Natural killer cell (primary cell): ENCODE data around the gene GPSM3. TPM values are rescaled to one million over a fixed set of nuclear protein-coding genes. Genes with fewer than 3 reads are reported as not detected.
"Not testable (repeated sequence)": the region's sequence is repeated elsewhere in the genome, so short reads cannot be mapped to it uniquely, and the experiment has no call there.

Experiments used
- ATAC-seq, 3 donors: fragments of 150-1000 bp in 2 of 3; fragments of 200-7000 bp in 1 of 3; cut with Tn5 transposase; 1 replicate in 1 of 3; 2 replicates in 2 of 3; pipeline ENCODE4 v1.10.0; 2021; ENCODE audit warnings: mild to moderate bottlenecking in 2 of 3, moderate library complexity in 2 of 3
- DNase-seq, 2 donors: peaks; one replicate each; pipeline versions ENCODE4 v3.0.0 to v3.0.0-alpha.2; 2013 to 2021; ENCODE audit warnings: mixed read lengths in 1 of 2
- H3K27ac ChIP-seq: one replicate; pipeline ENCODE4 v1.5.1; 2013; ENCODE audit warnings: mild to moderate bottlenecking, low read length
- H3K27me3 ChIP-seq: one replicate; pipeline ENCODE4 v1.6.1; 2013; ENCODE audit warnings: low read length; ENCODE audit not compliant: control insufficient read depth, insufficient read depth
- H3K36me3 ChIP-seq: one replicate; pipeline ENCODE4 v1.6.1; 2013; ENCODE audit warnings: low read length; ENCODE audit not compliant: control insufficient read depth, insufficient read depth
- H3K4me1 ChIP-seq: one replicate; pipeline ENCODE4 v1.6.1; 2013; ENCODE audit warnings: low read length; ENCODE audit not compliant: control insufficient read depth, insufficient read depth
- H3K4me3 ChIP-seq: one replicate; pipeline ENCODE4 v1.5.1; 2013; ENCODE audit warnings: low read length
- H3K9me3 ChIP-seq: one replicate; pipeline ENCODE4 v1.6.1; 2013; ENCODE audit warnings: low read length; ENCODE audit not compliant: control insufficient read depth, insufficient read depth
- H3K27ac Mint-ChIP-seq, 2 donors: one replicate each; pipeline ENCODE4 v1.8.0; 2022; ENCODE audit warnings: mild to moderate bottlenecking in 2 of 2, mixed read lengths in 2 of 2, moderate library complexity in 1 of 2
- H3K27me3 Mint-ChIP-seq, 2 donors: one replicate each; pipeline ENCODE4 v1.8.0; 2022; ENCODE audit warnings: low read depth in 2 of 2, mixed read lengths in 2 of 2
- H3K36me3 Mint-ChIP-seq: one replicate; pipeline ENCODE4 v1.8.0; 2022; ENCODE audit warnings: mixed read lengths
- H3K4me1 Mint-ChIP-seq, 2 donors: one replicate each; pipeline ENCODE4 v1.8.0; 2022; ENCODE audit warnings: mixed read lengths in 2 of 2
- H3K4me3 Mint-ChIP-seq: one replicate; pipeline ENCODE4 v1.8.0; 2022; ENCODE audit warnings: mild to moderate bottlenecking, moderate library complexity, mixed read lengths
- H3K9me3 Mint-ChIP-seq, 2 donors: one replicate each; pipeline ENCODE4 v1.8.0; 2022; ENCODE audit warnings: mixed read lengths in 2 of 2
- WGBS: methylation state at CpG from one replicate; pipeline ENCODE4 v1.1.7; 2013; ENCODE audit warnings: missing lambda C conversion rate; ENCODE audit not compliant: insufficient coverage; 5-methylcytosine and 5-hydroxymethylcytosine counted together
- intact Hi-C: fragments of 100-400 bp; cut with micrococcal nuclease; formaldehyde crosslinking; loops from one replicate; pipeline ENCODE4 v1.14.2; 2022
- total RNA-seq, 4 donors: library from RNA; stranded (reverse); fragments of 120-200 nt in 1 of 4; gene quantifications; one replicate each; pipeline versions ENCODE4 v1.2.3 to v1.2.4, GENCODE V29; 2013 to 2022
- TF ChIP-seq, protein P1 (sequence below): fragments of 200-600 bp; IDR thresholded peaks from one replicate; pipeline ENCODE4 v1.8.0; 2022; ENCODE audit warnings: antibody characterized with exemption

GPSM3 gene
- total RNA-seq, 3 donors from 2014 or later (not counting 1 experiment from before 2014, with no cell fraction given) = 216 to 240 (median 221) TPM

DNA sequence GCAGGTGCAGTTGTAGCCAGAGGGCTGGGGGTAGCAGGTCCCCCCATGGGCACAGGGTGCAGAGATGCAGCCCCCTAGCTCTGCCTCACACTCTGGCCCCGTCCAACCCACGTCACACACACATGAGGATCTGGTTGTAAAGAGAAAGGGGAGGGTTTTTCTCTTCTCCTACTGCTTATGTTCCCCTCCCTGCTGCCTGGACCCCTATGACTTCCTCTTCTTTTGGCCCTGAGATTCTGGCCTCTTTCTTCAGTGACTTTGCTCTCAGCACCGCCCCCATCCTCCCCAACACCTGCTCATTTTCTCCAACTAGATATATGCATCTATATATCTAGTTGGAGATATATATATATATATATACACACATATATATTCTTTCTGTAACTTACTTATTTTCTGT lies 21.7 kb upstream of the GPSM3 start:
- no peaks in the 10 kb centered on the region for H3K4me1 ChIP-seq
- no CpG with 5 or more reads among the region's 3 CpGs for WGBS
- no peaks in the 10 kb centered on the region for H3K27me3 ChIP-seq
- no peaks in the 10 kb centered on the region for H3K9me3 ChIP-seq
- intact Hi-C loops = no loop called here
- Mint-ChIP-seq H3K4me3 (no peak overlapping the region), H3K9me3 (no peaks in the 10 kb centered on the region), H3K27me3 (no peaks in the 10 kb centered on the region), H3K4me1 (no peaks in the 10 kb centered on the region), H3K36me3 (no peaks in the 10 kb centered on the region), H3K27ac (no peak overlapping the region)
- DNase-seq (no peak), ATAC-seq (no peak)
- no peak overlapping the region for H3K4me3 ChIP-seq
- no peaks in the 10 kb centered on the region for H3K36me3 ChIP-seq
- TF ChIP-seq, protein P1, sequence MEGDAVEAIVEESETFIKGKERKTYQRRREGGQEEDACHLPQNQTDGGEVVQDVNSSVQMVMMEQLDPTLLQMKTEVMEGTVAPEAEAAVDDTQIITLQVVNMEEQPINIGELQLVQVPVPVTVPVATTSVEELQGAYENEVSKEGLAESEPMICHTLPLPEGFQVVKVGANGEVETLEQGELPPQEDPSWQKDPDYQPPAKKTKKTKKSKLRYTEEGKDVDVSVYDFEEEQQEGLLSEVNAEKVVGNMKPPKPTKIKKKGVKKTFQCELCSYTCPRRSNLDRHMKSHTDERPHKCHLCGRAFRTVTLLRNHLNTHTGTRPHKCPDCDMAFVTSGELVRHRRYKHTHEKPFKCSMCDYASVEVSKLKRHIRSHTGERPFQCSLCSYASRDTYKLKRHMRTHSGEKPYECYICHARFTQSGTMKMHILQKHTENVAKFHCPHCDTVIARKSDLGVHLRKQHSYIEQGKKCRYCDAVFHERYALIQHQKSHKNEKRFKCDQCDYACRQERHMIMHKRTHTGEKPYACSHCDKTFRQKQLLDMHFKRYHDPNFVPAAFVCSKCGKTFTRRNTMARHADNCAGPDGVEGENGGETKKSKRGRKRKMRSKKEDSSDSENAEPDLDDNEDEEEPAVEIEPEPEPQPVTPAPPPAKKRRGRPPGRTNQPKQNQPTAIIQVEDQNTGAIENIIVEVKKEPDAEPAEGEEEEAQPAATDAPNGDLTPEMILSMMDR = no peak
- no peak overlapping the region for H3K27ac ChIP-seq

DNA sequence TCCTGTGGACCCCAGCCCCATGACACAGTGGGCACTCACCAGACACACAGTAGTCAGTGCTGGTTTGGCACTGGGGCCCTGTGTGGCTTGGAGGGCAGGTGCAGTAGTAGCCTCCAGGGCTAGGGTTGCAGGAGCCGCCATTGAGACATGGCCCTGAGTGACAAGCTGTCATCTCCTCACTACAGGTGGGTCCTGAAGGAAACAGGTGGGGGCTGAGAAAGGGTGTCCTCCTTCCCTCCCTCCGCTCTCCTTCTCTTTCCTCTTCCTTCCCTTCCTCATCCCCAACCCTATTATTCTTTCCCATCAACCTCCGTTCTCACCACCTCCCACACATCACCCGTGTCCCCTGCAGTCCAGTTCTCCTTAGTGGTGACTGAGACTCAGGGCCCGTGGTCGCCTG lies 21.2 kb upstream of the GPSM3 start:
- Mint-ChIP-seq H3K36me3 (no peaks in the 10 kb centered on the region), H3K9me3 (no peaks in the 10 kb centered on the region), H3K4me3 (no peak overlapping the region), H3K4me1 (no peaks in the 10 kb centered on the region), H3K27me3 (no peaks in the 10 kb centered on the region), H3K27ac (no peak overlapping the region)
- 89% methylated on average over 6 of the region's 6 CpGs for WGBS
- TF ChIP-seq, protein P1 = no peak
- Histone ChIP-seq H3K4me3 (no peak overlapping the region), H3K36me3 (no peaks in the 10 kb centered on the region), H3K27ac (no peak overlapping the region), H3K27me3 (no peaks in the 10 kb centered on the region), H3K4me1 (no peaks in the 10 kb centered on the region), H3K9me3 (no peaks in the 10 kb centered on the region)
- no peak for DNase-seq
- no peak for ATAC-seq
- intact Hi-C loops = no loop called here

DNA sequence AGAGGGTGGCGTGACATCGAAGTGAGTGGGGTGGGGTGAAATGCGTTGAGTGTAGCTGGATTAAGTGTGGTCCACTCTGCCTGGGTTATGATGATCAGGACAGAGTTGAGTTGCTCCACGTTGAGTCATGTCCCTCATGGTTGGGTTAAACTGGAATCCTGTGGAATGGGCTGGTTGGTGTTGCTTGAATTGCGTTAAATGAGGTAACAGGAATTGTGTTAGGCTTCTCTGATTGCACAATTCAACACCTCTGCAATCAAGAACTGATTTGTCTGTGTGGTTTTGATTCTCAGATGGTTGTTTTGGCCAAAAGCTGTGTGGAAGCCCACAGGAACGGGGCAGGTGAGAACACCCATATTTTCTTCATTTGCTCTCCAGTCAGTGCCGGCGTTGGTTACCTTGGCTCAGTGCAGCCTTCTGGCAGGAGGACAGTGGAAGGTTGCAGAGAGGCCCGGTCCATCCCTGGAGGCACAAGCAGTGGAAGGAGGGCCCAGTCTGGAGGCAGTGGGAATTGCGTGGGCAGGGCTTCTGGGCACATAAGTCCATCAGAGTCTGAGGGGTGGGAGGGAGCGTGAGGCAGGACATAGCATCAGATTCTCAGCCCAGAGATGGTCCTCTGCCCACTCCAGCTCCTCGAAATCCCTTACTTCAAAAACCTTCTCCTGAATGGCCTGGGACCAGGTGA lies 19.8 kb upstream of the GPSM3 start:
- Mint-ChIP-seq H3K36me3 (no peaks in the 10 kb centered on the region), H3K27me3 (no peaks in the 10 kb centered on the region), H3K4me3 (no peak overlapping the region), H3K9me3 (no peaks in the 10 kb centered on the region), H3K4me1 (no peaks in the 10 kb centered on the region), H3K27ac (no peak overlapping the region)
- intact Hi-C loops = no loop called here
- Histone ChIP-seq H3K36me3 (no peaks in the 10 kb centered on the region), H3K4me1 (no peaks in the 10 kb centered on the region), H3K27me3 (no peaks in the 10 kb centered on the region), H3K4me3 (no peak overlapping the region), H3K9me3 (no peaks in the 10 kb centered on the region), H3K27ac (no peak overlapping the region)
- TF ChIP-seq, protein P1 = no peak
- no peak for ATAC-seq
- 85% methylated on average over 12 of the region's 12 CpGs for WGBS
- no peak for DNase-seq

DNA sequence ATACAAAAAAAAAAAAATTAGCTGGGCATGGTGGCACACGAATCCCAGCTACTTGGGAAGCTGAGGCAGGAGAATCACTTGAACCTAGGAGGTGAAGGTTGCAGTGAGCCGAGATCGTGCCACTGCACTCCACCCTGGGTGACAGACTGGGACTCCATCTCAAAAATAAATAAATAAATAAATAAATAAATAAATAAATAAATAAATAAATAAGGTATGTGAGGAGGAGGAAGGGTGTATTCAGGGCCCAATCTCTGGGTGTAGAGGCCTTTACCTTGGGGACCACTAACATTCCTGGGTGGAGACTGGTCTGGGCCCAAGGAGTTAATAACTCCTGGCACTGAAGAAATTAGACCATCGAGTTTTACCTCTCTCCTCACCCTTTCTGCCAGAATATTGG lies 19.0 kb upstream of the GPSM3 start:
- H3K4me1 ChIP-seq, H3K9me3 Mint-ChIP-seq, H3K27ac Mint-ChIP-seq, H3K27ac ChIP-seq, H3K4me1 Mint-ChIP-seq, intact Hi-C loops, H3K36me3 ChIP-seq, H3K27me3 ChIP-seq, DNase-seq, H3K4me3 Mint-ChIP-seq, H3K4me3 ChIP-seq, H3K36me3 Mint-ChIP-seq, H3K27me3 Mint-ChIP-seq, H3K9me3 ChIP-seq, ATAC-seq: not testable (repeated sequence)
- 78% methylated on average over 4 of the region's 4 CpGs for WGBS
